Breast epithelium (tissue), 3 donors: ENCODE data around the gene HHLA2.

ENCODE experiments used
- CTCF ChIP-seq, 3 donors: fragments of 450-650 bp; IDR thresholded peaks; one replicate each; pipeline ENCODE4 v1.5.1; 2016 to 2017; ENCODE audit warnings: antibody characterized with exemption in 3 of 3, mild to moderate bottlenecking in 3 of 3, moderate library complexity in 3 of 3
- POLR2A ChIP-seq: fragments of 450-650 bp; IDR thresholded peaks from one replicate; pipeline ENCODE4 v1.6.1; 2016; ENCODE audit warnings: antibody characterized with exemption, mild to moderate bottlenecking, moderate library complexity

- TF ChIP-seq CTCF (IDR thresholded peaks at IDR 0.05) (no peak), POLR2A (no peak)
Measured at GRCh38 chr3:108414007-108414406, 117.7 kb downstream of the HHLA2 start.
